HG02798 (cell line): ENCODE data around the gene EXOC4.

ENCODE experiments used
- ATAC-seq: cut with Tn5 transposase; IDR thresholded peaks from one replicate; pipeline ENCODE4 v1.9.1; 2021; ENCODE audit warnings: mild to moderate bottlenecking; ENCODE audit not compliant: unreplicated experiment, poor library complexity

Gene EXOC4

DNA sequence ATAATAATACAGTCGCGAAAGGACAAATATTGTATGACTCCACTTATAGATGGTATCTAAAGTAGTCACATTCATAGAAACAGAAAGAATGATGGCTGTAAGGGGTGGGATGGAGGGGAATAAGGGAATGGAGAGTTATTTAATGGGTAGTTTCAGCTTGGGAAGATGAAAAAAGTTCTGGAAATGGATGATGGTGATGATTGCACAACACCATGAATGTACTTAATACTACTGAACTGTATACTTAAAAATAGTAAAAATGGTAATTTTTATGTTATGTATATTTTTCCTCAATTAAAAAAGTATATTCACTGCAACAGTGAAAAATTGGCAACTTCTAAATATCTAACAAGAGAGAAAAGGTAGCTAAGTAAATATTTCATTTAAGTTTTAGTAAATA is 265.8 kb downstream of the EXOC4 start:
- no peak for ATAC-seq

DNA sequence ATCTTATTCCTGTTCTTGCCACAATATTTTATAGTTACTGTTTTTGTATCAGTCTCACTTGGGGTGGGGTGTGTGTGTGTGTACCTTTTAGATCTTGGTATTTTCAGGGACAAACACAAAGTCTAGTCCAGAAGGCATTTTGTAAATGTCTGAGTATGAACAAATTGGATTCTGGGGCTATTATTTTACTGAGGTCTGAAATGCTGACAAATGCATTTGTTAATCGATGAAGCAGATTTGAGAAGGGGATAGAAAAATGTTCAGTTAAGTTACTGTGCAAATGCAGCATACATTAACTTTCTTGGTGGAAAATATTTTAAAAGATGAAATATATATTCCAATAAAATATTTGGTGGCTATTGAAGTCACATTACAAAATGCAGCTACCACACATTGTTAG is 267.4 kb downstream of the EXOC4 start:
- ATAC-seq, result no peak

DNA sequence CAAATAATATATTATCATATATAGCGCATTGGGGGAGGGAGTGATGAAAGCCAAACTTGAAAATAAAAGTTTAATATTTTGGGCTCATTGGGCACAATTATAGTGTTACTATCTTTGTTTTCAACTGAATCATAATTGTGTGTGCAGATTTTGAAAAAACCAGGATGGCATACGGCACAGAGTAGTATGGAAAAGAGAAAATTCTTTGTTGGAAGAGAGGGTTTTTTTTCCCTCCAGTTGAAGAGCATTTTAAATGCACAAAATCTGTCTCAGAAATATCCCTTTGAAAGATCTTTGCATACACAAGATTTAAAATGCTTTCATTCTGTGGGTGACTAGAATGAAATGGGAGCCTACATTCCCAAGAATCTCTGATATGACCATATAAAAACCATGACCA is 269.6 kb downstream of the EXOC4 start:
- no peak for ATAC-seq

DNA sequence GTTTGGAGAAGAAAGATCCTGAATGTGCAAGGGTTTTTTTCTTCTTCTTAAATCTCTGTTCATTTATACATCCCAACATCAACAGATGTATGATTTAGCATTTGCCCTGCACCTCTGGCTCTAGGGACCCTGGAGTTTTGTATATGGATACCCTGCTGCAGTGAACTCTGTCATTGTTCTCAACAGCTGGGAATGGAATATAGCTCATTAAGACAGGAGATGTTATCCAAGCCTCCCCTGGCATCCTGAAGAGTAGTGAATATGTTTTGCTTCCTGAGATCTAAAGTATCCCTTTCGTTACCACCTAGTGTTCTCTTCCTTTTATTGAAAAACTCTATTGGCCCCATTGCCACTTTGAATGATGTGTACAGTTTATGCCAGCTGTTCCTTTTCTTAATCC is 275.9 kb downstream of the EXOC4 start:
- ATAC-seq, result no peak

DNA sequence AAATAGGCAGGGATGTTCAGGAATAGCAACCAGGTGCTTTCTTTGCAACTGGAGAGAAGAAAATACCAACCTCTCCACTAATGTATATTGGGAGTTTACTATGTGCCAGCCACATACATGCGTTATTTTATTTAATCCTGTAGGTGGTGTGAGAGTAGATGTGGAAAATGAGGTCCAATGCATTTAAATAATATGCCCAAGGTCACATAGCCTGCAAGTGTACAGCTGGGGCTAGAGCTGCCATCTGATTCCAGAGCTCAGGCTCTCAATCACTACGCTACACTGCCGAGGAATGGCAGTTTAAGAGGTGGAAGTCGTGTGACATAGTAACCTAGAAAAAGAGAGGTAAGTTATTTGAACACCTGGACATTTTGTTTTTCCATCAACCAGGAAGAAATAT is 277.0 kb downstream of the EXOC4 start:
- no peak for ATAC-seq

DNA sequence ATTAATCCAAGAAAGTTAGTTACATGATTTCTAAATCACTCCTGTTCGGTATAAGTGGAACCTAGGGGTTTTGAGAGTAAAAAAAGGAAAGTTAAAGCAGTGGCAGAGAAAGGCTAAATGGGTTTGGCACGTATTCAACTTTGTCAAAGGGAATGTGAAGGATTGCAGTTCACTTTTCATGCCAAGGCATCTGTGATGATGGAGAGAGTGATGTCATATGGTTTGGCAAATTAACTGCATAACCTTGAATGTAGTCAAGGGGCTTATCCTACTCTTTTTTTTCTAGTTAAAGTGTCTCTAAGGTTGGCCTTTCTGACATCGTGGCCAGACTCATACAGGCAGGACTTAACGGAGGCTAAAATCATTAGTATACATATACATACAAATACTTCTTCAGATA is 277.8 kb downstream of the EXOC4 start:
- ATAC-seq, result no peak

DNA sequence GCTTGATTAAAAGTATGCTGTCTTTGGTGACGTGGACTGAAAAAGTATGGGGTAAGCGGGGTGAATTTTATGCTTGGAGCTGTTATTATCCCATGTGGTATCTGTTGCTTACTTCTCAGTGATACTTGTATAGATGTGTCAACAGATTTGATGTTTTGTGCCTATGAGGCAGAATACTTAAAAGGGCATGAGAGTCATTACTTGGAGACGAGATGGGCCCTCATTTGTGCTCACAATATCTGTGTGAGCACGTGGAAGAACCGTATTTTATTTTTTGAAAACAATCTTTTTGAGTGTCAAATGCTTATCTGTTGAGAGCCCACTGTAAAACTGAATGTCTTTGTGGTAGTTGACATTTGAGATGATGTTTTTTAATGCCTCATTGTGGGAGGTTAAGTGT is 281.9 kb downstream of the EXOC4 start:
- ATAC-seq, result no peak

DNA sequence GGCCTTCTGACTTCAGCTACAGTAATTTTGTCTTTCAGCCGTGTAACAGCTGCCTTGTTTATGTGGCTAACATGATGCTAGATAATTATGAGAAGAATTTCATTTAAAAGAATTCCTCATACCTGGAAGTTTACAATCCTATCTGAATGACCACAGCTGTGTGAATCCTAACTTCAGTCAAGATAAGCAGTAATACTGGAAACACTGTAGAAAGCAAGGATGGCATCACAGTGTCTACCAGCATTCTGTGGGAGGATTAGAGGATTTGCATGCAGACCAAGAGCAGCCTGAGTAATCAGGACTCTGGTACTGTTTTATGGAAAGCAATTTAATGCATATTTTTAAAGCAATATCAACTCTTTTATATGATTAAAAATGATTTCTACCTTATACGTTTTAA is 282.4 kb downstream of the EXOC4 start:
- no peak for ATAC-seq

DNA sequence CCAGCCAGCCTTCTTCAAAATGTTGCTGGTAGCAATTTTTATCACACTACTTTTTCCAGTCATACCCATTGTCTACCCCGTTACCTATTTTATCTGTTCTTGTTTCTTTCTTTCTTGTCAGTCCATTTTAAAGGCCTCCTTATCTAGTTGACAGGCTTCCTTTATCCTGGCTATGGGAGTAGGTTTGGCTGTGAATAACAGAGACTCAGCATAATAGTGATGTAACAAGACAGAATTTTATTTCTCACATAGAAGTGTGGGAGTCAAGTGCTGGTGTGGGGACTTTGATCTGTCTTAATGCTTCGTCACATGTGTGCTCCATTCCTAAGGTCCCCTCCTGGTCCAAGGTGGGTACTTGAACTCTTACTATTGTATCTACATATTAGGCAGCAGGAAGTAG is 283.6 kb downstream of the EXOC4 start:
- no peak for ATAC-seq

DNA sequence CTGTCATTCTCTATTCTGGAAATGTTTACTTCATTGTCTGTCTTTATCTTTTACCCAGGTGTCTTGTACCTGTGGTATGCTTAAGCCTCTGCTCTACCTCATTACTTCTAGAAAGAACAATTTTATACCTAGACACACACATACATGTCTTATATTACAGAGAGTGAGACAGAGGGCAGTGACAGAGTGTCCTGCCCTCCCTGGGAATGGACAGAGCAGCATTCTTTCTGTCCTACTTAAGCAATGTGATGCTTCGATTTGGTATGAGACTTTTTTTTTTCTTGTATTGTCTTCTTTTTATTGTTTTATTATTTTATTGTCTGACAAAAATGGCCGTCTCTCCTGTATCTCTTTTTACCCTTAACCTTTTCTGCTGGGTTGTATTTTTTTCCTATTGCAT is 286.1 kb downstream of the EXOC4 start:
- no peak for ATAC-seq

DNA sequence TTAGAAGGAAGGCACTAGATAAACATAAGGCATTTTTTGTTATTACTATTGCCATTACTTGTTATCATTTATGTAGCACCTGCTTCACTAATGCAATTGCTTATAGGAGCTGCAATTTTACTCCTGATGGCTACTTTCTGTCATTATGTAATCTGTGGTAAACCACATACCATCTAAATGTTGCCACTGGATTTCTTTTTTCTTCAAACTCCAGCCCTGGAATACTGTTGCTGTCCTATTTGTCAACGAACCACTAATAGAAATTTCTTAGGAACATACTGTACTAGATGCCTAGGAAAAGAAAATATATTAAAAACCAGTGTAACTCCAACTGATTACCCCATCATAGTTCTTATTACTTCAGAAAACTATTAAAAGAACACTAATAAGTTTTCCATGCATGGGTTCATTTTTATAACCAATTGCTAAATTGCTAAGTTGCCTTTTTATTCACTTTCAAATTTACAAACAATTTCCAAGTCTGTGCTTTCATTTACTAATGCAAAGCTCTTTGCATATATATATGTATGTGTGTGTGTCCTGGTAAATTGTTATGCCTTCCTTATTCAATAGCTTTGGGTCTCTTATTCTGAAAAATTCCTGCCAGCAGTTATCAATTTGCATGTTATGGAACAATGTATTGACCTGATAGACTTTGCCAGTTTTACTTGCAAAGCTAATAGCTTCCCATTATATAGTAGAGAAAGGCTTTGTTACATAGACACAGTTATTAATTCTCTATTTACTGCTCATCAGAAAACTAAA is 287.4 kb downstream of the EXOC4 start:
- no peak for ATAC-seq

DNA sequence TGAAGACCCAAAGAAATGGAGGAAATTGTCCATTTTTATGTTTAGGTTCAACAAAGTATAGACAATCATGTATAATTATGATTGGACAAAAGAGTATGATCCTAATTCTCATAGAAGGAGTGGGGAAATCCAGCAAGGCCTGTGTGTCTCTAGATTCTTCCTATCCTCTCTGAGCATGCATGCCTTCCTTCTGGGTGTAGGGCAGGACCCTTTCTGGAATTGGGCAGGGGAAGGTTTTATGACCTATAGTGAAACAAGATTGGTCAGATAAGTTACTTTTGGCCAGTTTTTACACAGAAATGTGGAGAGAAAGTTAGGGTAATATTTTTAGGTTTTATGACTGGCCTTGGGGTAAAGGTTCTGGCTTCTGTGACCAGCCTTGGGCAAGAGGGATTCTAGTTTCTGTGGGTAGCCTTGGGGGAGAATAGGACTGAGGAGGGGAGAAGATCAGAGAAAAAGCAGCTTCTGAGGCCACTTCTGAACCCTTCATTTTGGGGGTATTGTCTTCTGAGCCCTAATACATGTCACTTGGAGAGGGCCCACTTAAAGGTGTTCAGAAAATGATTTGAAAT is 289.4 kb downstream of the EXOC4 start:
- no peak for ATAC-seq

DNA sequence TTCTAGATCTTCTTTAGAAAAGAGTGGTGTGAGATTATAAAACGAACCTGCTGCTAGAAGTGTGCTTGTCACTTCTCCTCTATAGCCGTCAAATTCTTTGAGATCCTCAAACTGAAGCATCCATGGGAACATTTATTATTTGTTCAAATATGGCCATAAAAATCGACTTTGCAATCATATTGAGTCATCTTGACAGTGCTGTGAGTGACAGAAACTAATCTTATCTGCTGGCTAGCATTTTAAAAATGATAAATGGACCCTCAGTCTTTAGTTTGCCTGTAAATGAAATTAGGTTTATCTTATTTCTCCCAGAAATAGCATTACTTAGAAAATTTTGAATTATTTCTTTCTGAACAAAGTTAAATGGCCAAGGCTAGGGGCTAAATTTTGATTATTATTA is 290.8 kb downstream of the EXOC4 start:
- no peak for ATAC-seq

DNA sequence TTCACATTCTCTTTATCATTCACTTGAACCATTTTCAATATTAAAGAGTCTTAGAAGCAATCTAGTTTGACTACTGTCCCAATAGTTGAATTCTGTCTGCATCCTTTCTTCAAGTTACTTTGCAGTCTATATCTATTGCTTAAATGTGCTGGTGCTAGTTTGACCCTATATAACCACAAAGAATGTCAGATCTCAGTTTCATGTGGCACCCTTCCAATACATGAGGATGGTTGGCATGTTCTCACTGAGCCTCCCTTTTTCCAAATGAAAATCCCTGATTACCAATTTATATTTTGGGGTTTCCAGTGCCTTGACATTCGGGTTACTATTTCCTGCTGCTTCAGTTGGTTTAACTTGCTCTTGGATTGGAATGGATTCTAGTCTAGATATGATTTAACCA is 292.7 kb downstream of the EXOC4 start:
- no peak for ATAC-seq

DNA sequence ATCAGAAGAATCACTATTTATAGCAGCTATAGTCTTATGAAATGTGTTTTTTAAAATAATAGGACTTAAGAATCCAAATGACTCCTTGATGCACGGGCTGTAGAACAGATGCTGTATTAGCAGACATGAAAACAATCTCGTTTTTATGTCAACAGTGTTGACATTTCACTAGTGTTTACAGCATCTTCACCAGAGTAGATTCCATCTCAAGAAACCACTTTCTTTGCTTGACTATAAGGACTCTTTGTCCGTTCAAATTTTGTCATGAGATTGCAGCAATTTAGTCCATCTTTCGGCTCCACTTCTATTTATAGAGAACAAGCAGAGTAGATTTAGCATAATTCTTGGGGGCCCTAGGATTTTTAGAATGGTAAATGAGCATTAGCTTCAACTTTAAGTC is 295.1 kb downstream of the EXOC4 start:
- no peak for ATAC-seq

DNA sequence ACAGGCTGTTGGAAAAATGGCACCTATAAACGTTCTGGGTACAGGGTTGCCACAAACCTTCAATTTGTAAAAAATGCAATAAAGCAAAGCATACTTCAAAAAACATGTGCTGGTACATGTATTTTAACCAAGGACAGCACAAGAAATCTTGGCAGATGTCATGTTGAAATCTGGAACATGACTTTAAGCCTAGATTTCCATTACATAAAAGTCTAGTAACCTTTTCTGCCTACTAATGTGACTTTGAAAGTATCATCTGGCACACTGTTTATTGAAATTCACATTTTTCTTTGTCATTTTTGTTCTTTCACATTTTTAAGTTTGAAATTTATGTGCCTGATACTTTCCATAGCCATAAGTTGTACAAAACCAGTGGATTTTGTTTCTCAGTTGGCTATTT is 296.8 kb downstream of the EXOC4 start:
- no peak for ATAC-seq

DNA sequence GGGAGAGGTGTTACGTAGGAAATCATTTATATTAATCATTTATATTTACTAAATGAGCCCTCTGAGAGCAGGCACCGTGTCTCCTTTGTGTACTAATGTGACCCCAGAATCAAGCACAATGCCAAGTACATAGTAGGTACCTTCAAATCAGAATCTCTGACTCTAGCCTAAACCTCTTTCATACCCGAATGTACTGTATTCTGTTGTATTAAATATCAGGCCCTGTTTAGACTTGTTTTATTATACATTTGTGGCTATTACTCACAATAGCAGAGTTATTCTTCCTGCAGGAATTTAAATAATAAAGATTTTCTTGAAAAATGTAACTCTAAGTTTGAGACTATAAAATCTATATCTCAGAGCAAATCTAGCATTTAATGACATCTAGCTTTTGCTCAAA is 297.3 kb downstream of the EXOC4 start:
- no peak for ATAC-seq

DNA sequence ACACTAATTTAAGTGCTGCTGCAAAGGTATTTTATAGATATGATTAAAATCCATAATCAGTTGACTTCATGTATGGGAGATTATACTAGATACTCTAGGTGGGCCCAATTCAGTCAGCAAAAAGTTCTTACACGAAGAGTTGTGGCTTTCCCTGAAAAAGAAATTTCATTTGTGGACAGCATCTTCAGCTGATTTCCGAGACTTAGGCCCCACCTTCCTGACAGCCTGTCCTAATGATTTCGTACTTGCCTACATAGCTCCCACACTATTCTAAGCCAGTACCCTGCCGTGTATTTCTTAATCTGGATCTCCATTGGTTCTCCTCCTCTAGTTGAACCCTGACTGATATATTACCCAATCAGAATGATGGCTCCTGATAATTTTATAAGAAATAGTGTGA is 297.9 kb downstream of the EXOC4 start:
- no peak for ATAC-seq

DNA sequence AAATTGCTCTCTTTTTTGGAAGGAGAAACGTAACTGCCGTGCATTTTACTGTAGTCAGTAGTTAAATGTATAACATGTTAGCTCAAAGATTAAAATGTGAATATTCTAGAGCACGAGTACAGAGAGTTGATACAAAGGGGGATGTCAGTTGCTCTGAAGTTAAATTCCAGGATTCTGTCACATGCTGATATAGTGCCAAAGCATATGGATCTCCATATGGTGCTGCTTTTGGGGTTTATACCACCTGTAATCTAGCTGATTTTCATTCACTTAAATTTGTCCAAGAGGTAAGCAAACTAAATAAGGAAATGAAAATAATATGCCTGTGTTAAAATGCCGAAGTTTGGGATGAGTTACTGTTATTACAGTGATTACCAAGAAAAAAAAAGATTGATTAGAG is 298.6 kb downstream of the EXOC4 start:
- ATAC-seq, result no peak

DNA sequence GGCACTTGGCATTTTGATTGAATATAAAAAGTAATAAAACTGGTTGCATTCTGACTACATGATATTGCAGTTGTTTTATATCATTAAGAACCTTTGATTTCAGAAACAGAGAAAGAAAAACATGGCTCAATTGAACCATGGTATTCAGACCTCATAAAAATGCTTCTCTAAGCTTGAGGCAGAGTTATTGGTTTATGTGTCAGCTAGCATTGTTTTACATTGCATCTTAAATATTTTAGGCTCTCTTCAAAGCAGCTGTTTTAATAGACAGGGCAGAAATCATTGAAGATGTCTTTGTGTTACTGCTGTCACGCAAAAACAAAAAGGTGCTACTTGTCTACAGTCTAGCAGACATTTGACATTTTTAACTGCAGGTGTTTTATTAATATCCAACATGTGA is 299.2 kb downstream of the EXOC4 start:
- no peak for ATAC-seq

DNA sequence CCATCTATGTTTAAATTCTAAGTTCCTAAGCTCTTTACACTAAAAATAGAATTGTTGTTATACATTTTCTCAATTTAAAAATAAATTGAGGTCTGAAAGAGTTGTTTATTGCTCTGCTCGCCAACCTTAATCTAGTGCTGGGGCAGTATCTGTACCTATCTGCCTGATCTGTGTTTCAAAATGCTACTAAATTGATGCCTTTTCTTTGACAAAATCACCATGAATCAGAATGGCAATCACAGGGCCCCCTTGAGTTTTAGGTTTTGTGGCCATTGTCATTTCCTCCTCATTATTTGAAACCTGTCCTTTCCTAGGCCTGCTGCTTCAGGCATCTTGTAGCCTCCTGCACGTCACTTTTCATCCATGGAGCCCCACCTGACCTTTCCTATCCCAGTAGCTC is 301.5 kb downstream of the EXOC4 start:
- no peak for ATAC-seq

DNA sequence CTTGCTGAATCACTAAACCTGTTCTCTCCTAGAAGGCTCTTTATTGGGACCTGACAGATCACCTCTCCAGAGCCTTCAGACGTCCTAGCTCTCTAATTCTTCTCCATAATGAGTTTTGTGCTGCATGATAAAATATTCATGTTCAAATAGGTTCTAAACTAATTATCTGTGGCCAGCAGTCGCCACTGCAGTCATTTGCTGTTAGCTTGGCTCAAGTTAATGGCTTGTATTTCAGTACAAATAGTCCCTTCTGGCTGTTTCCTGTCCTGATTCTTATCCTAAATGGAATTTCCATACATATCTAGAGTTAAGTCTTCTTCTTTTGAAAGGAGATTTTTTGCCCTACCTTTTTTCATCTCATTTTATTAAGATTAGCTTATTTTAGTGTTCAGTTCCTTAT is 303.2 kb downstream of the EXOC4 start:
- no peak for ATAC-seq
